OCI-LY1 (cell line): ENCODE data around the gene TIMM21.

Experiments
- H2AFZ ChIP-seq: fragments of 200-600 bp; sonication (generic), shearing (Covaris generic); 2 replicates; pipeline ENCODE4 v1.6.0; 2014; ENCODE audit warnings: antibody characterized with exemption, mild to moderate bottlenecking, low read length
- H3F3A ChIP-seq: fragments of 200-600 bp; sonication (generic), shearing (Covaris generic); 2 replicates; pipeline ENCODE4 v1.6.0; 2014; ENCODE audit warnings: mild to moderate bottlenecking, antibody characterized with exemption, low read length, moderate library complexity; ENCODE audit not compliant: insufficient read depth
- H3K27ac ChIP-seq: fragments of 200-600 bp; sonication (generic); 2 replicates; pipeline ENCODE4 v1.5.1; 2014; ENCODE audit warnings: low read length, mixed run types, mild to moderate bottlenecking, low read depth; ENCODE audit not compliant: poor library complexity, severe bottlenecking
- H3K27me3 ChIP-seq: fragments of 200-600 bp; sonication (generic); 2 replicates; pipeline ENCODE4 v1.6.0; 2014; ENCODE audit warnings: antibody characterized with exemption, mild to moderate bottlenecking, low read length, moderate library complexity; ENCODE audit not compliant: insufficient read depth
- H3K36me3 ChIP-seq: fragments of 200-600 bp; sonication (generic); 2 replicates; pipeline ENCODE4 v1.6.1; 2014; ENCODE audit warnings: mild to moderate bottlenecking, antibody characterized with exemption, low read length, moderate library complexity, mixed read lengths; ENCODE audit not compliant: insufficient read depth
- H3K4me1 ChIP-seq: fragments of 200-600 bp; sonication (generic); 2 replicates; pipeline ENCODE4 v1.5.1; 2014; ENCODE audit warnings: mild to moderate bottlenecking, low read length, moderate library complexity; ENCODE audit not compliant: insufficient read depth, severe bottlenecking
- H3K4me2 ChIP-seq: fragments of 200-600 bp; sonication (generic), shearing (Covaris generic); 2 replicates; pipeline ENCODE4 v1.6.1; 2014; ENCODE audit warnings: low read length
- H3K4me3 ChIP-seq: fragments of 200-600 bp; sonication (generic); 2 replicates; pipeline ENCODE4 v1.5.1; 2014; ENCODE audit warnings: low read length, low read depth, mild to moderate bottlenecking, mixed read lengths; ENCODE audit not compliant: poor library complexity, severe bottlenecking
- H3K79me2 ChIP-seq: fragments of 200-600 bp; shearing (Covaris generic); 2 replicates; pipeline ENCODE4 v1.6.1; 2016; ENCODE audit warnings: mixed run types, low read length, mixed read lengths; ENCODE audit not compliant: insufficient read depth
- H3K9ac ChIP-seq: fragments of 200-600 bp; sonication (generic), shearing (Covaris generic); 2 replicates; pipeline ENCODE4 v1.6.1; 2014; ENCODE audit warnings: mild to moderate bottlenecking, low read length, mixed read lengths
- H3K9me2 ChIP-seq: fragments of 200-600 bp; sonication (generic), shearing (Covaris generic); 2 replicates; pipeline ENCODE4 v1.6.1; 2014; ENCODE audit warnings: low read depth, mild to moderate bottlenecking, low read length, mixed read lengths
- H3K9me3 ChIP-seq: fragments of 200-600 bp; shearing (Covaris generic); 2 replicates; pipeline ENCODE4 v1.6.1; 2014; ENCODE audit warnings: low read length, mixed read lengths
- H4K20me1 ChIP-seq: fragments of 200-600 bp; sonication (generic), shearing (Covaris generic); 2 replicates; pipeline ENCODE4 v1.6.0; 2016; ENCODE audit warnings: mild to moderate bottlenecking, low read length; ENCODE audit not compliant: insufficient read depth
- CTCF ChIP-seq: fragments of 200-600 bp; sonication (generic), shearing (Covaris generic); IDR thresholded peaks from 2 replicates; pipeline ENCODE4 v1.5.1; 2017; ENCODE audit warnings: mild to moderate bottlenecking, antibody characterized with exemption, low read length, moderate library complexity, mixed read lengths
- EZH2 ChIP-seq: fragments of 200-600 bp; sonication (generic), shearing (Covaris generic); IDR thresholded peaks from 2 replicates; pipeline ENCODE4 v1.8.0; 2017; ENCODE audit warnings: borderline replicate concordance, mixed run types, mild to moderate bottlenecking, antibody characterized with exemption, low read length, moderate library complexity, mixed read lengths

The TIMM21 gene

GRCh38 chr18:74204526-74205152, 56.3 kb downstream of the TIMM21 start:
- Histone ChIP-seq H3K4me2 (no peak overlapping the region), H3K9me2 (no peaks in the 10 kb centered on the region), H3K4me3 (no peak overlapping the region), H3F3A (no peaks in the 10 kb centered on the region), H2AFZ (no peak overlapping the region), H3K9ac (no peak overlapping the region), H3K27ac (no peak overlapping the region), H3K79me2 (no peaks in the 10 kb centered on the region), H3K36me3 (no peaks in the 10 kb centered on the region), H3K27me3 (no peaks in the 10 kb centered on the region), H3K9me3 (no peaks in the 10 kb centered on the region), H4K20me1 (no peaks in the 10 kb centered on the region), H3K4me1 (no peaks in the 10 kb centered on the region)
- TF ChIP-seq EZH2, result no peak
- TF ChIP-seq CTCF, result no peak
